ENCODE data around the gene SMS.

DNA sequence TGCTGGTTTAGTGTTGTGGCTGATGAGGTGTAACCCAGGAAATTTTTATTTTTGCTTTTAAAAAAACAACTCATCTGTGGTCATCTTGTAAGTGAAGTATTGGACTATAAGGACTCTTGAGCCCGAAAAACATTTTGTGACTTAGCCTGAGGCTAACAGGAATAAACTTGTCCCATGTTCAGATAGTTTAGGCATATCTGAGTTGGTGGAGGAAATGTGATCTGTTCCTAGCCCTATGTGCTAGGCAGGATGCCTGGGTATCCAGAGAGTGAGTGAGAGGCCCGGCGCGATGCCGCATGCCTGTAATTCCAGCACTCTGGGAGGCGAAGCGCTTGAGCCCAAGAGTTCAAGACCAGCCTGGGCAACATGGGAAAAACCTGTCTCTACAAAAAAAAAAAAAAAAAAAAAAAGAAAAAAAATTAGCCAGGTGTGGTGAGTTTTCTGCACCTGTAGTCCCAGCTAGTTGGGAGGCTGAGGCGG is 3.7 kb downstream of the SMS start:
- no peak for TF ChIP-seq ELF4 (IDR thresholded peaks at IDR 0.05)
- TF ChIP-seq BHLHE40 (IDR thresholded peaks at IDR 0.05; ENCODE audit: borderline replicate concordance): no peak
- TF ChIP-seq SUZ12 (IDR thresholded peaks at IDR 0.05): no peak
- no peak for TF ChIP-seq FOXA1 (IDR thresholded peaks at IDR 0.05)
- no peak for TF ChIP-seq LEF1 (IDR thresholded peaks at IDR 0.05; ENCODE audit: borderline replicate concordance)
- no peak for TF ChIP-seq ARNT (IDR thresholded peaks at IDR 0.05)
- no peak for TF ChIP-seq TARDBP (IDR thresholded peaks at IDR 0.05)
- no peak for TF ChIP-seq SP1 (IDR thresholded peaks at IDR 0.05)
- TF ChIP-seq L3MBTL2 (conservative IDR thresholded peaks at IDR 0.05): no peak
